Ovary (tissue), 3 donors: Measurements from ENCODE around the gene CDK9.

Experiments used
- EP300 ChIP-seq: sonication (generic); formaldehyde crosslinking; IDR thresholded peaks from one replicate; pipeline ENCODE4 v1.6.1; 2017; ENCODE audit warnings: antibody characterized with exemption
- TF ChIP-seq, protein P1 (sequence below), 3 donors: fragments of 450-650 bp in 2 of 3; fragments of 200-600 bp in 1 of 3; IDR thresholded peaks; one replicate each; pipeline versions ENCODE4 v1.5.1 to v1.8.0; 2016 to 2022; ENCODE audit warnings: antibody characterized with exemption in 3 of 3, mild to moderate bottlenecking in 1 of 3
- donor health status: DM: no; HTN: no; CAD: no.

GRCh38 chr9:127828262-127829031 lies 42.6 kb downstream of the CDK9 start:
- TF ChIP-seq, protein P1, sequence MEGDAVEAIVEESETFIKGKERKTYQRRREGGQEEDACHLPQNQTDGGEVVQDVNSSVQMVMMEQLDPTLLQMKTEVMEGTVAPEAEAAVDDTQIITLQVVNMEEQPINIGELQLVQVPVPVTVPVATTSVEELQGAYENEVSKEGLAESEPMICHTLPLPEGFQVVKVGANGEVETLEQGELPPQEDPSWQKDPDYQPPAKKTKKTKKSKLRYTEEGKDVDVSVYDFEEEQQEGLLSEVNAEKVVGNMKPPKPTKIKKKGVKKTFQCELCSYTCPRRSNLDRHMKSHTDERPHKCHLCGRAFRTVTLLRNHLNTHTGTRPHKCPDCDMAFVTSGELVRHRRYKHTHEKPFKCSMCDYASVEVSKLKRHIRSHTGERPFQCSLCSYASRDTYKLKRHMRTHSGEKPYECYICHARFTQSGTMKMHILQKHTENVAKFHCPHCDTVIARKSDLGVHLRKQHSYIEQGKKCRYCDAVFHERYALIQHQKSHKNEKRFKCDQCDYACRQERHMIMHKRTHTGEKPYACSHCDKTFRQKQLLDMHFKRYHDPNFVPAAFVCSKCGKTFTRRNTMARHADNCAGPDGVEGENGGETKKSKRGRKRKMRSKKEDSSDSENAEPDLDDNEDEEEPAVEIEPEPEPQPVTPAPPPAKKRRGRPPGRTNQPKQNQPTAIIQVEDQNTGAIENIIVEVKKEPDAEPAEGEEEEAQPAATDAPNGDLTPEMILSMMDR (IDR thresholded peaks at IDR 0.05), result peak in 1 of 3 donors; percentile 21
- TF ChIP-seq EP300, result no peak
